ENCODE results near the gene VPS4A.

DNA sequence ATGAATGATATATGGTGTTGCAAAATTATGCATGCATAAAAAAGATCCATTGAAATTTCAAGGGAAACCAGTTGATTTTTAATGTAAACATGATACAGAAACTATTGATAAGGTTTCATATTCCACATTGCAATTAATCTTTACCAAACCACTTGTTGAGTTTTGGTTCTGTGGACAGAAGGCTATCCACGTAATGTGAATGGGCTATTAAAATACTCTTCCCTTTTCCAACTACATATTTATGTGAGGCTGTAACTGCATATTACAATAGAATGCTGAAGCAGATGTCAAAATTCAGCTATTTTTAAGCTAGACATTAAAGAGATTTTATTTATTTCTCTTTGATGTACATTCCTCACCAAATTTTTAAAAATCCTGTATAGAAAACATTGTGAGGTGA is 33.7 kb upstream of the VPS4A start:
- TF ChIP-seq YY1 (IDR thresholded peaks at IDR 0.05; ENCODE audit: insufficient read depth, insufficient read length) (no peak), ZNF274 (IDR thresholded peaks at IDR 0.05; ENCODE audit: low read depth, low read length) (no peak), SUZ12 (IDR thresholded peaks at IDR 0.05; ENCODE audit: extremely low read depth, insufficient read depth, insufficient read length) (no peak)

Data from NT2/D1 (cell line).